NCI-H345 (cell line): ENCODE measurements around the gene ABCC8.
A peak's percentile ranks its signal among the peaks of the same experiment; 100 is the strongest.

Experiments
- DNase-seq: peaks from one replicate; lab custom pipeline; 2025; lab: John Stamatoyannopoulos, UW

Gene ABCC8

DNA sequence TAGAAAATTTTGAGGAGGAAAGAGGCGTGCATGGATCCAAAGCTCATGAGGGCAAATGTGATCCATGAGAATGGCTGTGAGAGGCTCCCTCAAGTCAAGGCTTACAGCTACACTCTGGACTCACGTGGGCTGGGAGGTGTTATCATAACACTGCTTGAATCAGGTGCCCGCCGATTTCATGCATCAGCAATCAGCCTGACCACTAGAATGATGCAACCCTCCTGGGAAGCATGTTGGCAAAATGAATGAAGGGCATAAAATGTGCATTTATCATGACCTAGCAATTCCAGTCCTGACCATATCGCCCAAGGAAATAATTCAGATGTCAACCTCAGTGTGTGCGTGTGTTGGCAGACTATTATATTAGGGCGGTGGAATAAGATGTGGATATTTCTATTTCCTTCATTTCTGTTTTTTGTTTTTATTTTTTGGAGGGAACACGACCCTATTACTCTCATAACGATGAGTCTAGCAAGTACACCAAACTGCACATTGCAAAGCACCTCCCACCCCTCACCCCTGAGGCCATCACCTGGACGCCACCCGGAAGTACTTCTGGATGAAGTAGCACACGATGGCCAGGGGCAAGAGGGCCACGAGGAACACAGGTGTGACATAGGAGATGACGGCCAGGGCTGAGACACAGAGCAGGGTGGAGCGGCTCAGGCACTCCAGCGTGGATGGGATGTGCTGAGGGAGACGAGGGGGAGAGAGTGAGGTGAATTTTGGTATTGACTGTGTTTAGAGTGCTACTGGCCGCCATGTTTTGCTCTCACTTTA is 72.5 kb downstream of the ABCC8 start:
- DNase-seq, result no peak

DNA sequence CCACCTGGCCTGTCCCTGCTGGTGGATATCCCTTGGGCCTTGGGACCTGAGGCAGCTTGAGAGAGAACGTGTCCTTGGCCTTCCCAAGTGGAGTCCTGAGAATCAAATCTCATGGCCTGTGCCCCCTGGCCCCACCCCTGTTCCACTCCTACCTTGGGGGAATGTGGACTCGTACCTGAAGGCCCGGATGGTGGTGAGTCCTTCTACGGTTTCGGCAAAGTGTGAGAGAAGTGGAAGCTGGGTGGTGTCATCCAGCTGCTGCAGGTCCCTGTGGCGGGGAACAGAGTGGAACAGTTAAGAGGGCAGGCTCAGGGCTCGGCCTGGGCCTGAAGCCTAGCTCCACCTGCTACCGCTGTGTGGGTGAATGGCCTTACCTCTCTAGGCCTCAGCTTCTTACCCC is 74.2 kb downstream of the ABCC8 start:
- no peak for DNase-seq

DNA sequence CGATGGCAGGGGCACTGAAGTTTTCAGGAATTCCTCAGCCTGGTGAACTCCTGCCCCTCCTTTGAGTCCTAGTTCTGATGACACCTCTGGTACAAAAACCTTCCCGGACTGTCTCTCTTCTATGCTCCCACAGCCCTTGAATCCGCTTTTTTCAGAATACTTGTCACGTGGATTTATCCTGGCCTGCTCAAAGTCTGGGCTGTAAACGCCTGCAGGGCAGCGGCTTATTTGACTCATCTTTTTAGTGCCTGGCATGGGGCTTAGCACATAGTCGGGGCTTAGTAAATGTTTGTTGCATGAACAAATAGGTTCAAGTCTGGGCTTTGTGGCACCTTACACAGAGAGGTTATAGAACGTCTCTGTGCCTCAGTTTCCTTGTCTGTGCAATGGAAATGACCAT is 74.8 kb downstream of the ABCC8 start:
- no peak for DNase-seq

DNA sequence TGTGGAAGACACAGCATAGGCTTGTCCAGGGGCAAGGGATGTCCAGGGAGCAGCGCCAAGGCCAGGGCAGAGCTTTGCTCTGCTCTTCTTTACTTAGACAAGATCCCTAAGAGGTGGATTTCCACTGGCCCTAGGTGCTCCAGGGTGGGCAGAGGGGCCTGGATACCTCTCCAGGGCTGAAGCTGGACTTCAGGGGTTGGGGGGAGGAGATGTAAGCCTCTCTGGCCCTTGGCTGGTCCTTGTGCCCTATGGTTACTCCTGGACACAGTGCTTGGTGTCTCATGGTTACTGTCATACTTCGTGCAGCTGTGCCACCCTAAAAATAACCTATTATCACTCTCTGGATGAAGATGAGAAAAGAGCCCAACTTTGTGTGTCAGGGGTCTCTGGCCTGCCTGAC is 75.3 kb downstream of the ABCC8 start:
- no peak for DNase-seq

DNA sequence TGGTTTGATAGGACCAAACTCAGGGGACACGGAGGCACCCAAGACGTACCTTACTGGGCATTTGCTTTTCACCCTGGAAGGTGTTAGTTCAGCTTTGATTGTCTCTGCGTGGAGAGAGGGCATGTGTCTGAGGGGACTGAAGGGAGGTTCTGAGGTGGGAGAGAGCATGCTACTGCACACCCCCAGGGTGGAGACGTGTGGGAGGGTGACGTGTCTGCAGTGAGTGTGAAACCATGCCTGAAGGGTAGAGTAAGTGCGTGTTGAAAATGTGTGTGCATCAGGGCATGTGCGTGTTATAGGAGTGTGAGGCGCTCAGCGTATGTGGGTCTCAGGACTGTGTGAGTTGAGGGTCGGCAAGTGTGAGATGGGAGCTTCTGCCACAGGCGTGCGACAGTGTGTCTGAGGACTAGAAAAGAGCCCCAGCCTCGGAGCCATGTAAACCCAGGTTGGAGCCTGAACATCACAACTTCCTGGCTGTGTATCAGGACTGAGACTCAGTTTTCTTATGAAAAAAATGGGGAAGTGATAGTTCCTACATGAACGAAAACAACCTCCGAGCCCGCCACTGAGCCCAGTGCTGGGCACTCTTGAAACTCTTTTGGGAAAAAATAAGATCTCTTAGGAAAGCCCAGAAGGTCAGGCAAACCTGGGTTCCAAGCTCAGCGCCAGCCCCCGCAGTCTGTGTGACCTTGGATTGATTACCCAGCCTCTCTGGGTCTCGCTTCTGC is 76.4 kb downstream of the ABCC8 start:
- no peak for DNase-seq

DNA sequence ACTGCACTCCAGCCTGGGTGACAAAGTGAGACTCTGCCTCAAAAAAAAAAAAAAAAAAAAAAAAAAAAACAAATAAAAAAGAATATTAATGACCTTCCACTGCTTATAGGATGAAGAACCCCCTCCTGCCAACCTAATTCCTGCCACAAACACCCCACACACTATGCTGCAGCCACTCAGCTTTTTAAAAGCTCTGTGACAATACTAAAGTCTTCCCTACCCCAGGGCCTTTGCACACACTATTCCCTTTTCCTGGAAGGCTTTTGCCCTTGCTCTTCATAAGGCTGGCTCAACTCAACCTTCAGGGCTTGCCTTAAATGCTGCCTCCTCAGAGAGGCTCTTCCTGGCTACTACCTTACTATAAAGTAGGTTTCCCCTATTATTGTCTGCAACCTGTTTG is 77.4 kb downstream of the ABCC8 start:
- no peak for DNase-seq

DNA sequence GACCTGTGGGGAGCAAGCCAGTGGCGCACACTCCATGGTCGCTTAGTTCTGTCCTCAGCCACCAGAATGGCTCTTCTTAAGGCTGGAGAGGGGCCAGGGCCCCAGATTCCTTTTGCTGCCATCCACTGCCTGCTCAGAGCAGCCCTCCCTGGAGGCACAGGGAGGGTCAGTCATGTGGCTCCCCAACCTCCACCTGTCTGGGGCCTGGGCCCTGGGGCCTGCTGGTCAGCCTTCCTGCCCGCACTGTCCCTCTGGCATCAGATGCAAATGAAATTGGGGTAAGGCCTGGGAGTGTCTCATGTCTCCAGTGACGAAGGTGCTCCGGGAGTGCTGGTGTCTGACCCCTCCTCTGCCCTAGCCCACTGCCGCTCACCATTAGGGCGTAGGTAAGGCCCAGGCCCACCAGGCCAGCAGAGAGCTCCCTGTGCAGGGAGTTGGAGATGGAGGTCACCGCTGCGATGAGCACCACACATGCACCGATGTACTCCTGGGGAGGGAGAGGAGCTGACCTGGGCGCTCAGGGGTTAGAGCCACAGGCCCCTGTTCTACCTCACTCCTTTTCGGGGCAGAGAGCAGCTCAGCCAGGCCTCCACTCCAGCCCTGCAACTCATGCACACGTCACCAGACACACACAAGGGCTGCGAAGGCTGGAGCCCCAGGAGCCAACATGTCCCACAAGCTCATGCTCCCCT is 79.2 kb downstream of the ABCC8 start:
- no peak for DNase-seq

DNA sequence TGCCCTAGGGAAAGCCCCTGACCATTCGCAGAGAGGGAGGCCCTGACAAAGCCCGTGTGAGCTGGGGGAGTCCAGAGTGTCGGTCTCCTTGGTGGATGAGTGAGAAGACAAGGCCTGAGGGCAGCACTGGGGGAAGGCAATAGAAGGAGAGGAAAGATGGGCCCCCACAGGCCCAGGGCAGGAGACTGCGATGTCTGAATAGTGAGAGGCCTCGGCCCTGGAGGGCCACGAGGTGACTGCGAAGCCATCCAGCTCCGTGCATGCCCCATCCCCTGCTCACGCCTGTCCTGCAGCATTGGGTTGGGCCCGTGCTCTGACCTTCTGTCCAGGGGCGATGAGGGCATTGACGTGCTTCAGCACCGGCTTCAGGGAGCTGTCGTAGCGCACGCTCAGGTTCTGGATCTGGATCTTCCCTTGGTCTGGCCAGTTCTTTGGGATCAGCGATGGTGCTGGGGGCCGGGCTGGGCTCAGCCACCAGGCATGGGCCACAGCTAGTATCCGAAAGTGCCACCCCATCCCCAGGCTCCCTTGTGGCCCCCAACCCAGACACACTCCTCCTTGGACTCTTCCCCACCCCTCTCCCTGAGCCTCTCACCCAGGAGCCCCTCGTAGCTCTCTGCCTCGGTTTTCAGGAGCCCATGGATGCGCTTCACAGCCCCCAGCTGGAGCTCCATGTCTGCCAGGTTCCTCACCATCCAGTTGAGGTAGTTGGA is 79.9 kb downstream of the ABCC8 start:
- DNase-seq, result no peak

DNA sequence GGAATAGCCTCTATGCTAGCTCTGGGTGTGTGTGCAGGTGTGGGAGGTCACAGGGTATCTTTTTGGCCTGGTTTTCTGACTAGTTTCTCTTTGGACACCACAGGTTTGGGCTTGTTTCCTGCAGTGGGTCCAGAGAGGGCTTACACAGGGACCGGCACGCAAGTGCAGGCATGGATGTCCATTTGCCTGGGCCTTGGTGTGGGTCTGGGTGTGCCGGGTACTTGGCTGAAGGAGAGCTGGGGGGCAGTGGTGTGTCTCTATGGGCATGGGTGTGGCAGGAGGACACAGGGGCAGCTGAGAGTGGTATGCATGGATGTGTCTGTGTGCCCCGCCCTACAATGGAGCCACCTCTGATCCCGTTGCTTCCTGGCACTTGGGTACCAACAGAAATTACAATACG is 80.7 kb downstream of the ABCC8 start:
- DNase-seq, result no peak

DNA sequence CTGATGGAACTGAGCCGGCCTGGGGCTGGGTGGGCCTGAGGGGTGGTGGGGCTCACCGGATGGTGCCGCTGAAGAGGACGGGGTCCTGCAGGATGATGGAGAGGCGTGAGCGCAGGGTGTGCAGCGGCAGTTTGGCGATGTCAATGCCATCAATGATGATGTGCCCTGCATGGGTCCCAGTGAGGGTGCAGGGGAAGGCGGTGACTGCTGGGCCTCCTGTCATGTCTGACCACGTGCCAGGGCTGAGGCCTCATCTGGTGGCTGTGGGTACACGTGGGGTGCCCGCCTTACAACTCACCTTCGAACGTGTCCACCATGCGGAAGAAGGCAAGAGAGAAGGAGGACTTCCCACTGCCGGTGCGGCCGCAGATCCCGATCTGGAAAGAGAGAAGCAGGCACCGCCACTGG is 81.1 kb downstream of the ABCC8 start:
- no peak for DNase-seq

DNA sequence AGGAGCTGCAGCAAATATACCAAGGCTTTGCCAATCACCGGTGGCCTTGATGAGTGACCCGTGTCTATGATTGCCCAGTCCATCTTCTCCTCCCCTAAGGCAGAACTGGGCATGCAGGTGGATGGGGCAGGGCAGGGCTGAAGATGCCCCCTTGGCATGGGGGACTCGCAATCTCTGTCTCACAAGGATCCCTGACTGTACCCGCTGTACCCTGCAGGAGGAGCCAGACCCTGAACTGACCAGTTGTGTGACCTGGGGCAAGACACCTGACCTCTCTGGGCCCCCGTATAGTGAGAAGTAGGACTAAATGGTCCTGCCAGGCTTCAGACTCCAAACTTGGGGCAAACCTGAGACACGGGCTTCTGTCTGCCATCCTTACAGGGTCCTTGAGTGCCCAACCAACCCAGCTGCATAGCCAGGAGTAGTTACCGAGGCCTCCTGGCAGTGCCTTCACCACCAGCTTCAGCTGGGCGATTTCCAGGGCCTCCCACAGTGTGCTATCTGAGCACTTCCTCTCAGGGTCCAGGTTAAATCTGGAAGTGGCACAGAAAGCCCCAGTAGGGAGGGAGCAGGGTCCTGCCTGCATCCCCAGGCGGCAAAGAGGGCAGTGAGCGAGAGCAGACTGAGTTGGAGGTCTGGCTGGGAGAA is 81.8 kb downstream of the ABCC8 start:
- no peak for DNase-seq

DNA sequence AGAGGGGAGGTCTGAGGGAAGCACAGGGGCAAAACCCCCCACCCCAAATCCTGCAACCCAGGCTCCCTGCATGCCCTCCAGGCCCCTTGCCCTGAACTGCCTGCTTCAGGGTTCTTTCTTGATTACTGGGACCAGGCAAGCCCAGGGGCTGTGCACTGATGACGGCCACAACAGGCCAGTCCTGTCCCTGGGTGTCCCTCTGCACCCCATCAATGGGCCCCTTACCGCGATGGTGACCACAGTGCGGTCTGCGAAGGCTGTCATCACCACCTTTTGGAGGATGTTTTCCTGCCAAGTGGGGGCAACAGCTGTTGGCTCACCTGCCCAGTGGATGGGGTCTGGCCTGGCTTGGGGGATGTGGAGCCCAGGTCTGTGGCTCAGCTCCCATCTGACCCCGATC is 83.2 kb downstream of the ABCC8 start:
- DNase-seq, result no peak

DNA sequence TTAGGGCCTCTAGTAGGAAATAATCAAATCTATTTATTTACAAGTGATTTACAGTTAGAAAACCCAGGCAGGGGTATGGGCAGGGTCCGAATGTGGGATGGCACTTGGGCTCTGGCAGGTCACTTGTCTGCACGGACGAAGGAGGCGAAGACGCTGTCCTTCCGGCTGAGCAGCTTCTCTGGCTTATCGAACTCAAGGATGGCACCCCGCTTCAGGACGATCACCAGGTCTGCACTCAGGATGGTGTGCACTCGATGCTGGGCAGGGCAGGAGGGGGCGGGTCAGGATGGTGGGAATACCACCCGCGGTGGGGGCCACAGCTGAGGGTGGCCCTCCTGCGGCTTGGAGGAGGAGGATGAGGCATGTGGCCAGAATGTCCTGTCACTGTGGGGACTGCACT is 83.8 kb downstream of the ABCC8 start:
- DNase-seq, result no peak

DNA sequence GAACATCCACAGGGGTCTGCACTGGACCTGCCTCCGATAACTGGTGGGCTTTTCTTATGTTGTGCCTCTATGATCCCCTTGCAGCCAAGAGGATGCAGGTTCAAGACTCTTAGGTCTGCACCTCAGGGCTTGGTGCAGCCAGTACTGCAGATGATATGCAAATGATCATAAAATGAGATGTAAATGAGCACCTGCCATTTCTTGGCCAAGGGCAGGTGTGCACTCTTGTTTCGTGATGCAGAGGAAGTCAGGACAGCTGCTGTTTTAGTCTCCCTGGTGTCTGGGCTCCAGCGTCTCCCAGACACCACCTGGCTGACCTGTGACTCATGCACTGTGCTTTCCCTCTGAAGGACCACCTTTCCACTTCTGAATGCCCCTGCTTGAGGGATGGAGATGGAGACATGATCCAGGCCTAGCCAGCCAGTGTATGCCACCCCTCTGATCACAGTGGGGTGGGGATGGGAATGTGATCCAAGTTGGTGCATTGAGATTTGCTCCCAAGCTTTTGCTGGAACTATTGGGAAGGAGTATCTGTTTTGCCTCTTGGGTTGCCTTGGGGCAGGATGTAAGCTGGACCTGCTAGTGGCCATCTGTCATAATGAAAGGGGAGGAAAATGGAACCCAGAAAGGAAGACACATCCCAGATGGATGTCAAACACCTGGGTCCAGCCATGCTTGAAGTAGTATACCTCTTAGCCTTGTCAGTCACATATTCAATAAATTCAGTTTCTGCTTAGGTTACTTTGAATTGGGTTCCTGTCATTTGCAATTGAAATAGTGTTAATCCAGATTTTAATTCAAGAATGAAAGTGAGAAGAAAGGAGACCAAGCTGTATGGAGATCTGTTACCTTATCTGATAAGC is 84.9 kb downstream of the ABCC8 start:
- peak; percentile 40 for DNase-seq

DNA sequence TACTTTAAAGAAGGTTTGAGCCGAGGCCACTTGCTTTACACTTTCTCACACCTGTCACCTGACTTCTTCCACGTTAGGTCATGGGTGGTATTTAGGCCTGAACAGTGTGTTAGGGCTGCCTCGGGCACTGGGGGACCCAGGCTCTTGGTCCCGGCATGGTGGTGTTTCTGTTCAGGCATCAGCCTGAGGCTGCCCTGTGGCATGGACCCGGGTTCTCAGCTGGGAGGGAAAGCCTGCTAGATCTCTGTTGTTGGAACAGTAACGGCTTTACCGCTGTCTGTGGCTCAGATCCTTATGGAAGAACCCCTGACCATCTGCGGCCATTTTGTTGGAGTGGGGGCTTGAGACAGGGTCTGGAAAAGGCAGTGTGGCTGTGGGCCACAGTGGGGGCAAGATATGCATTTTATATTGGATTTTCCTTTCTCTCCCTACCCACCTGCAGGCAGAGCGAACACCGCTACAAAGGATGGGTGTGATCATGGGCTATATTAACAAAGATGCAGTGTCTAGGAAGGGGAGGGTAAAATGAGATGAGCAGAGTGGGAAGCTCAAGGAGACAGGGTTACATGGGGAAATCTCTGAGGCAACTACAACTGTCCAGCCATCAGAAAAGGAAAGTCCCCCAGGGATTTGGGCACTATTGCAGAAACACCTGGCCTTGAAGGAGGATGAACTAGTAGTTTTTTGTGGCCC is 86.5 kb downstream of the ABCC8 start:
- DNase-seq, result no peak

DNA sequence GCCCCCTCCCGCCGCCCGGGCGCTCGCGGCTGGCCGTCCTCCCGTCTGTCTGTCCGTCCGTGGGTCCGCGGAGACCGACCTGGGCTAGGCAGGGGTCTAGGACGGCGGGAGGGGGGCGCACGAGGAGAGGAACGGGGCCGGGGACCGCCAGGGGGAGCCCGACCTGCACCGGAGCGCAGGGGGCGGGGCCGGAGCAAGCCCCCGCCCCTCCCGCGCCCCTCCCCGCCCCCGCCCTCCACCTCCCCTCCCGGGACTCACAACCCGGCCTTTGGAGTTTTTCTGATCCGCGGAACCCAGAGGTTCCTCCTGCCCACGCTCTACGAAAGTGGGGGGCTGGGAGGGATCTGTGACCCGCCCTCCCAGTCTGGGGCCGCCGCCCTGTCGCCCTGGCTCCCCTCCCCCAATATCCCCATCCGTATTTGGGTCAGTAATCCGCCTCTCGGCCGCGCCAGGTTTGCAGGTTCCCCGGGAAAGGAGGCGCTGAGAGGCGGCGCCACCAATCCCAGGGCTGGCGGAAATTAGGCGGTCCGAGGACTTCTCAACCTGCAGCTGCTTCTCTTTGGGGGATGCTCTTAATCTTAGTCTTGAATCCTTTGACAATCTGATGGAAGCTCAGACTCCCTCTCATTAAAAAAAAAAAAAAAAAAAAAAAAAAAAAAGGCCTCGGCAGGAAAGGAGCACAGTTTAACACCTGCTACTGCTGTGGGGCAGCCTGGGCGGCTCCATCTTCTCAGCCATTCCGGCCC is 87.3 kb downstream of the ABCC8 start:
- DNase-seq, result peak; percentile 89

DNA sequence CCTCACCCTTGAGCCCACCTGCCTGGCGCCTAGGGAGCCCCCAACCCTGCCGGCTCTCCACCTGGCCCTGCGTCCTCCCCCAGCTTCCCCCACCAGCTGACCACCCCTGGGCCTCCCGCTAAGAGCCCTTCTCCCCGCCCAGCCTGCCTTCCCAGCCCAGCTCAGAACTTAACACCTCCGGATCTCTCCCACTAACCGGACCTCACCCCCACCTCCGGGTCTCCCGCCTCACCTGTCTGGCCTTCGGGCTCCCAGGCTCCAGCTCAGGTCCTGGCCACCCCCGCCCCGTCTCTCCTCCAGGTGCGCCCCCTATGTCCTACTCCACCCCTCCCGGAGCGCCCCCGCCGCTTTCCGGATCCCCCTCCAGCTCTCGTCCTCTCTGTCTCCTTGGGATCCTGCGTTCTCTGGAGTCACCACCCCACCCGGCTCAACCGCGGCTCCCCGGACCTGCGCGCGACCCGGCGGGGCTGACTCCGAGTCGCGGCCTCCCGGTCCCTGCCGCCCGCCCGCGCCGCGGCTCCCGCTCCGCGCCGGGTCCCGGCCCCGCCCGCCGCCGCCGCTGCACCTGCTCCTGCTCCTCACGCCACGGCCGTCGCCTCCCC is 87.9 kb downstream of the ABCC8 start, which contains the start of gene KCNJ11:
Gene KCNJ11 (minus strand): TSS at position 51 of the 602 bp plus-strand sequence. CDS start 568 bp downstream, outside the sequence.
- no peak for DNase-seq

DNA sequence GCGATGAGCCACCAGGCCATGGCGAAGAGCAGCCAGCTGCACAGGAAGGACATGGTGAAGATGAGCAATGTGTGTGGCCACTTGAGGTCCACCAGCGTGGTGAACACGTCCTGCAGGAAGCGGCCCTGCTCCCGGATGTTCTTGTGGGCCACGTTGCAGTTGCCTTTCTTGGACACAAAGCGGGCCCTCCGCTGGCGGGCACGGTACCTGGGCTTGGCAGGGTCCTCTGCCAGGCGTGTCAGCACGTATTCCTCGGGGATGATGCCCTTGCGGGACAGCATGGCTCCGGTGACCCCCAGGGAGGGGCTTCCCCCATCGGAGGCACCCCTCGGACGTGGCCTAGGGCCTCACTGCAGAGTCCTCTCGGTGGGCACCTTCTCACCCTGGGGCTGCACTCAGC is 88.8 kb downstream of the ABCC8 start:
- DNase-seq, result no peak

DNA sequence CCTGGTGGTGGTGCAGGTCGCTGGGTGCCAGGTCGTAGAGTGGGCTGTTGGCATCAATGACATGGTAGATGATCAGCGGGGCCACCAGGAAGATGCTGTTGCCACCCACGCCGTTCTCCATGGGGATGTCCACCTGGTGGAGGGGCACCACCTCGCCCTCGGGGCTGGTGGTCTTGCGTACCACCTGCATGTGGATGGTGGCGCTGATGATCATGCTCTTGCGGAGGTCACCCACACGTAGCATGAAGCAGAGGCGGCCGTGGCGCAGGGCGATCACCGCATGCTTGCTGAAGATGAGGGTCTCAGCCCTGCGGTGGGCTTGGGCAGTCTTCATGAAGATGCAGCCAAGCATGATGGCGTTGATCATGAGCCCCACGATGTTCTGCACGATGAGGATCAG is 89.4 kb downstream of the ABCC8 start:
- no peak for DNase-seq
